Lower leg skin (tissue), 4 donors: ENCODE measurements around the gene KCNMB2. TPM values are rescaled to one million over a fixed set of nuclear protein-coding genes. Genes with fewer than 3 reads are reported as not detected.

Experiments
- DNase-seq, 2 donors: peaks; one replicate each; pipeline ENCODE4 v3.0.0-alpha.2; 2019; ENCODE audit warnings: low spot score in 2 of 2
- H3K4me3 ChIP-seq: fragments of 200-600 bp; sonication (generic); 2 replicates; pipeline ENCODE4 v1.5.1; 2017; ENCODE audit warnings: mild to moderate bottlenecking, low read depth; ENCODE audit not compliant: poor library complexity, severe bottlenecking
- POLR2A ChIP-seq, 2 donors: fragments of 450-650 bp; IDR thresholded peaks; one replicate each; pipeline ENCODE4 v1.6.1; 2016 to 2017; ENCODE audit warnings: antibody characterized with exemption in 2 of 2, mild to moderate bottlenecking in 1 of 2, moderate library complexity in 1 of 2
- WGBS, 2 donors: methylation state at CpG; one replicate each; pipeline ENCODE4 v1.1.5; 2018; 5-methylcytosine and 5-hydroxymethylcytosine counted together
- intact Hi-C: fragments of 100-400 bp; cut with DNase I; formaldehyde crosslinking; loops from one replicate; pipeline ENCODE4 v1.15.0; 2023; ENCODE audit warnings: low total_unique reads
- total RNA-seq, 4 donors: library from RNA; depleted of rRNA; stranded (reverse); fragments of >200 nt; gene quantifications; one replicate each; pipeline ENCODE4 v1.1.0, GENCODE V29; 2016
- TF ChIP-seq, protein P1 (sequence below), 3 donors: fragments of 450-650 bp; IDR thresholded peaks; one replicate each; pipeline ENCODE4 v1.5.1; 2016; ENCODE audit warnings: antibody characterized with exemption in 3 of 3, mild to moderate bottlenecking in 3 of 3, moderate library complexity in 2 of 3

The KCNMB2 gene
- total RNA-seq, 4 donors from 2014 or later = not detected

DNA sequence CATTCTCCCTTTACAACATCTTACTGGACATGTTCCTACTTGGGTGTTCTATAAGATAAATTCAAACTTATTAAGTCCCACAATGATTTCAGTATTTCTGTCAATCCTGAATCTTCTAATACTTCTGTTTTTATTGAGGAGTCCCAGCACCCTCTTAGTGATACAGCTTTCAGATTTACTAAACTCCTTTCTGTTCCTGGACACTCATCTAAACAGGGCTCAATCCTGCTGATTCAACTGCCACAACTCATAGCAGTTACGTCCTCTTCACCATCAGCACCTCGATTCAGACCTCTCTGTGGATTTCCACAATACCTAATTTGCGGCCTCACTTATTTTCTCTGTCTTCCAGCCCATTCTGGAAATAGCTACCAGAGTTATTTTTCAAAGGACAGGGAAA lies 101.6 kb downstream of the KCNMB2 start:
- TF ChIP-seq, protein P1, sequence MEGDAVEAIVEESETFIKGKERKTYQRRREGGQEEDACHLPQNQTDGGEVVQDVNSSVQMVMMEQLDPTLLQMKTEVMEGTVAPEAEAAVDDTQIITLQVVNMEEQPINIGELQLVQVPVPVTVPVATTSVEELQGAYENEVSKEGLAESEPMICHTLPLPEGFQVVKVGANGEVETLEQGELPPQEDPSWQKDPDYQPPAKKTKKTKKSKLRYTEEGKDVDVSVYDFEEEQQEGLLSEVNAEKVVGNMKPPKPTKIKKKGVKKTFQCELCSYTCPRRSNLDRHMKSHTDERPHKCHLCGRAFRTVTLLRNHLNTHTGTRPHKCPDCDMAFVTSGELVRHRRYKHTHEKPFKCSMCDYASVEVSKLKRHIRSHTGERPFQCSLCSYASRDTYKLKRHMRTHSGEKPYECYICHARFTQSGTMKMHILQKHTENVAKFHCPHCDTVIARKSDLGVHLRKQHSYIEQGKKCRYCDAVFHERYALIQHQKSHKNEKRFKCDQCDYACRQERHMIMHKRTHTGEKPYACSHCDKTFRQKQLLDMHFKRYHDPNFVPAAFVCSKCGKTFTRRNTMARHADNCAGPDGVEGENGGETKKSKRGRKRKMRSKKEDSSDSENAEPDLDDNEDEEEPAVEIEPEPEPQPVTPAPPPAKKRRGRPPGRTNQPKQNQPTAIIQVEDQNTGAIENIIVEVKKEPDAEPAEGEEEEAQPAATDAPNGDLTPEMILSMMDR (IDR thresholded peaks at IDR 0.05) = no peak
- no peak for TF ChIP-seq POLR2A (IDR thresholded peaks at IDR 0.05)
- DNase-seq = no peak
- H3K4me3 ChIP-seq = no peak overlapping the region
- 92 to 93% methylated on average over 3 of the region's 3 CpGs for WGBS, 2 donors
- intact Hi-C loops = no loop called here

DNA sequence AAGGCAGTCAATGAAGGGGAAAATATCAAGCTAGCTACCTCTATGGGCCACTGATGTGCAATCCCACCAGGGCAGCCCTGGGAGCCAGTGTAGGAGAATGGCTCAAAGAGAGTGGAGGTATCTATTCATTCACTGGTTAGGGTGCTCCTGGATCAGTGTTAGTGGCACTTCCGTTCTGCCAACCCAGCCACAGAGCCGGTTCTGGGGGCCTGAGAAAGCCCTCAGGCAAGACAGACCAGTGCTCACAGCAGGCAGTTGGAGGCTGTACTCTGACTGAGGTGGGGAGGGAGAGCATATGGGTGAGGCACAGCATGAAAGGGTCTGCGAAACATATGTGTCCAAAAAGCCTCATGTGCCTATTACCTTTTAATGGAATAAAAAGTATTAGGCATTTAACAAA lies 109.3 kb downstream of the KCNMB2 start:
- intact Hi-C loops = no loop called here
- TF ChIP-seq POLR2A (IDR thresholded peaks at IDR 0.05) = no peak
- TF ChIP-seq, protein P1 (IDR thresholded peaks at IDR 0.05) = no peak
- WGBS, 2 donors = 67% methylated on average over 3 of the region's 3 CpGs
- no peak overlapping the region for H3K4me3 ChIP-seq
- DNase-seq = no peak

DNA sequence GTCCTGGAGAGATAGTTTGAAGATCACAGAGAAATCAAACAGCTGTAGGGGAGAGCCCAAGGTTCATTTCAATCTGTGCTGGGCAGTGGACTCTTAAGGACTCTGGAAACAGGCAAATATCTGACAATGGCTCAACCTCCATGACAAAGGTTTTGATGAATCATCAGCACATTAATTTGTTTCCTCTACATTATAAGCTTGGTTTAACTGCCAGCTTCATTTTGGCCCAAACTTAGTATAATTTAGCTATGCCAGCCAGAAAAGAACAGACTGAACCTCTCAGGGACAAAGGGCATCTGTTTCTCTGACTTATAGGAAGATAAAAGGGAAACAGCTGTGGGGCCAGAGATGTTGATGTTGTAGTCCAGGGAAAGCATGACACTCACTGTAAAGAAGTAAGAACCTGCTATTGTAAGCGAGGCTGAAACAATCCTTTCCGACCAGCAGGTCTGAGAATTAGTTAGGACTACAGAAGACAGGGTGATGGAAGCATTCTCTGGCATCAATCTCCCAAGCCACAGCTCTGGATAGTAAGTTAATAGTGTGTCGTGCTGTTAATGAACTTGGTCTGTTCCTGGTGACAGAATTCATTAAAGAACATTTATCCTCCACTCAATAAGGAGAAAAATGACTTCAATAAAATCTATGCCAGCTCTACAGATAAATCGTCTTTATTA lies 110.1 kb downstream of the KCNMB2 start:
- no peak for TF ChIP-seq POLR2A (IDR thresholded peaks at IDR 0.05)
- TF ChIP-seq, protein P1 (IDR thresholded peaks at IDR 0.05) = no peak
- no peak for DNase-seq
- intact Hi-C loops = no loop called here
- WGBS, 2 donors = 43 to 50% methylated on average over 4 of the region's 4 CpGs
- H3K4me3 ChIP-seq = no peak overlapping the region

DNA sequence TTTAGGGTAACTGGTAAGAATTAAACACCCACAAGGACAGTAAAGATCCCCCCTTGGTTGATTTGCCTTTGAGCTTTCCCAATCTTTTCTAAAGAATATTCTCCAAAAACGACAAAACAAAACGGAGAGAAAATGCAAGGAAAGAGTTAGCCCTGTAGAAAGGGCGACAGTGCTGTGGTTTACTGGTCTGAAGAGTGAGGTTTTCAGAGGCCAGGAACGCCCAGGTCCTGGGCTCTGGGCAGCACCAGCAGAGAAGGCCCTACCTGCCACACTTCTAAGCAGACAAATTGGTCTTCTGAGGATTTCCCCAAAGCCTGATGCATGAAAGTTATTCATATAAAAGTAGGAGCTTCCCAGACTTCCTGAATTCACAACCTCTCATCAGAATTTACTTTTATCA lies 119.3 kb downstream of the KCNMB2 start:
- TF ChIP-seq, protein P1 (IDR thresholded peaks at IDR 0.05) = no peak
- no peak for TF ChIP-seq POLR2A (IDR thresholded peaks at IDR 0.05)
- intact Hi-C loops = loop anchor here (5.0 kb wide), 1 partner anchor 1643 kb away; no protein-coding TSS in a partner anchor
- 81 to 85% methylated on average over 4 of the region's 4 CpGs for WGBS, 2 donors
- no peak overlapping the region for H3K4me3 ChIP-seq
- no peak for DNase-seq

DNA sequence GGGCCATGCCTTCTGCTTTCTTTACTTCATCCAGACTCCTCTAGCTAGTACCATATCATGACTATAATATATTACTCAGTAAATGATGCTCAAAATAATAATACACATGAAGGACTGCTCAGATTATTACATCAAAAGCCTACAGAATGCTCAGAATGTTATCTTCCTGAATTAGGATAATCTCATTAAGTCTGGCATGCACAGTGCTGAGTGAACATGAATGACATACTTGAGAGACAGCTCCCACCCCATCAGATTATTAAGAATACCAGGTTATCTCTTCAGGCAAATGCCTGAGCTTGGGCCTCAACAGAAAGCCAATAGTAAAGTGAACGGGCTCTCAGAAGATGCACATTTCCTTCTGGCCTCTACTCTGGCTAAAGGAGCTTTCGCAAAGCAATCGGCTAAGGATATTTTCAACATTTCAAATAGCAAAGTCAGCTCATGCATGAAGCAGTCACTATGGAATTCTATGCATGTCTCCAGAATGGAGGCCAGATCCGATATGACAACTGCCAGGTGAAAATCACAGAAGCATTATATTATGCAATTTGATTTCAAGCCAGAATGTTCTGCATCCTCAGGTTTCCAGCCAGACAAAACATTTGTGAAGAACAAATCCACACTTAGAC lies 122.6 kb downstream of the KCNMB2 start:
- 64 to 74% methylated on average over 4 of the region's 4 CpGs for WGBS, 2 donors
- no peak for TF ChIP-seq POLR2A (IDR thresholded peaks at IDR 0.05)
- TF ChIP-seq, protein P1 (IDR thresholded peaks at IDR 0.05) = no peak
- intact Hi-C loops = loop anchor here (5.0 kb wide), 1 partner anchor 1647 kb away; no protein-coding TSS in a partner anchor

More for the DNA sequence above, 122.6 kb downstream of the KCNMB2 start:
- no peak for DNase-seq
- H3K4me3 ChIP-seq = no peak overlapping the region
